ENCODE results near the gene LAGE3. TPM values are rescaled to one million over a fixed set of nuclear protein-coding genes. Genes with fewer than 3 reads are reported as not detected.
A peak's percentile ranks its signal among the peaks of the same experiment; 100 is the strongest.

The LAGE3 gene
- total RNA-seq, 3 donors from 2014 or later: 10.7 to 18.5 (median 13.9) TPM

DNA sequence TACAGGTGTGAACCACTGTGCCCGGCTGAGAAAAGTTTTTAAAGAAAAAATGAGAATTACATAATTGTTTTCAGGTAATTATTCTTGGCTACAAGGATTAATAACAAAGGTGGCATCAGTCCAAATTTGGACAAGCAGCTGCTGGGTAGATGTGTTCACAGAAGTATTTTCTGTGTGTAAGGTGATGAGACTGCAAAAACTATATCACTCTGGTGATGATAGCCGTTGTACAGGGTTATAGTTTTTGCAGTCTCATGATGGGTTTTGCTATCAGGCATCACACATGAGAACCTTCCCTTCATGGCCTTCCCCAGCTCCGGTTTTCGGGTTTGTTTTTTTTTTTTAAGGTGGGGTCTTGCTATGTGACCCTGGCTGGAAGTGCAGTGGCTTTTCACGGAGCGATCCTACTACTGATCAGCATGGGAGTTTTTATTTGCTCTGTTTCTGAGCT is 16.4 kb upstream of the LAGE3 start:
- no peaks in the 10 kb centered on the region for H3K9me3 ChIP-seq
- H3K4me1 ChIP-seq (ENCODE audit: low read depth): no peaks in the 10 kb centered on the region
- TF ChIP-seq, protein P1, sequence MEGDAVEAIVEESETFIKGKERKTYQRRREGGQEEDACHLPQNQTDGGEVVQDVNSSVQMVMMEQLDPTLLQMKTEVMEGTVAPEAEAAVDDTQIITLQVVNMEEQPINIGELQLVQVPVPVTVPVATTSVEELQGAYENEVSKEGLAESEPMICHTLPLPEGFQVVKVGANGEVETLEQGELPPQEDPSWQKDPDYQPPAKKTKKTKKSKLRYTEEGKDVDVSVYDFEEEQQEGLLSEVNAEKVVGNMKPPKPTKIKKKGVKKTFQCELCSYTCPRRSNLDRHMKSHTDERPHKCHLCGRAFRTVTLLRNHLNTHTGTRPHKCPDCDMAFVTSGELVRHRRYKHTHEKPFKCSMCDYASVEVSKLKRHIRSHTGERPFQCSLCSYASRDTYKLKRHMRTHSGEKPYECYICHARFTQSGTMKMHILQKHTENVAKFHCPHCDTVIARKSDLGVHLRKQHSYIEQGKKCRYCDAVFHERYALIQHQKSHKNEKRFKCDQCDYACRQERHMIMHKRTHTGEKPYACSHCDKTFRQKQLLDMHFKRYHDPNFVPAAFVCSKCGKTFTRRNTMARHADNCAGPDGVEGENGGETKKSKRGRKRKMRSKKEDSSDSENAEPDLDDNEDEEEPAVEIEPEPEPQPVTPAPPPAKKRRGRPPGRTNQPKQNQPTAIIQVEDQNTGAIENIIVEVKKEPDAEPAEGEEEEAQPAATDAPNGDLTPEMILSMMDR (IDR thresholded peaks at IDR 0.05): no peak
- DNase-seq (no peak), ATAC-seq (no peak)
- no peak overlapping the region for H3K4me3 ChIP-seq
- intact Hi-C loops (cut with DNase I, micrococcal nuclease): no loop called here
- no peaks in the 10 kb centered on the region for H3K36me3 ChIP-seq (ENCODE audit: low read depth)

DNA sequence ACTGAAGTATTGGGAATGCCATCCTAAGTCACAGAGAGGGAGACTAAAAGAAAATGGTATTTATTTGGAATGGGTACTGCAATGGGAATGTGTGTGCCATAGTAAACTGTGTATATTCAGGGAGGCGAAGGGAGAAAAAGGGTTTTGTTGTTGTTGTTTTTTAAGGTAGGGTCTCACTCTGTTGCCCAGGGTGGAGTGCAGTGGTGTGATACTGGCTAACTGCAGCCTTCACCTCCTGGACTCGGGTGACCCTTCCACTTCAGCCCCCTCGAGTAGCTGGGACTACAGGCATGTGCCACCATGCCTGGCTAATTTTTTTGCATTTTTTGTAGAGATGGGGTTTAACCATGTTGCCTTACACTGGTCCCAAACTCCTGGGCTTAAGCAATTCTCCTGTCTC is 15.6 kb upstream of the LAGE3 start:
- H3K4me3 ChIP-seq: no peak overlapping the region
- no peak for DNase-seq
- ATAC-seq: no peak
- intact Hi-C loops (cut with DNase I, micrococcal nuclease): no loop called here
- TF ChIP-seq, protein P1 (IDR thresholded peaks at IDR 0.05): no peak
- no peaks in the 10 kb centered on the region for H3K4me1 ChIP-seq (ENCODE audit: low read depth)
- no peaks in the 10 kb centered on the region for H3K9me3 ChIP-seq
- H3K36me3 ChIP-seq (ENCODE audit: low read depth): no peaks in the 10 kb centered on the region

DNA sequence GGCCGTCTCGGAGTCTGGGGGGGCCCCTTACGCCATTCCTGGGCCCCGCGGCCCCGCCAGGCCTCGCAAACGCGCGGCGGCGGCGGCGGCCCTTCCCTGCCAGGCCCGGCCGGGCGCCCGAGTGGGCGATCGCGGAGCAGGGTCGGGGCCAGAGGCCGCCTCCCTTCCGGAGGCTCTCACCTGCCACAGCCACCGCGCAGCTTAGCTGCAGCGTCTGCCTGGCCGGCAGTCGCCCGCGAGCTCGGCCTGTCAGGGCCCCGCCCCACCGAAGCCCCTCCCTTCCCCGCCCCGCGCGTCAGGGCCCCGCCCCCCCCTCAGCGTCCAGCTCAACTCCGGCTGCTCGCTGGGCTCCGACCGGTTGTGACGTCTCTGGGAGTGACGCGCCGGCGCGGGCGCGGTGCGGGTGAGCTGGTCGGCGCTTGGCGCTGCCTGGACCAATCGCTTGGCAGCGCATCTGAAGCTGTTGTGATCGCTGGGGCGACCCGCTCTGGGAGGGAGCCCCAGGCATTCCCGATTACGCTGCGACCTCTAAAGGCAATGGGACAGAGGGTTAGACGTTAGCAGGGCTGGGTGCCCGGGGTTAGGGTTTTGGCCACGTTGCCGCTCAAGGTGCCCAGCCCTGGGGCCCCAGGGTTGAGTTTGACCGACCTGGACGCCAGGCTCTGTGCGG is 11.5 kb upstream of the LAGE3 start, which contains the start of gene SLC10A3:
TSS of gene SLC10A3 (minus strand) at position 216 of the 670 bp plus-strand sequence. CDS start 1,689 bp downstream, outside the sequence.
- Histone ChIP-seq H3K9me3 (no peaks in the 10 kb centered on the region), H3K4me1 (ENCODE audit: low read depth) (no peaks in the 10 kb centered on the region), H3K4me3 (peak within 1 kb of the TSS; percentile 51), H3K36me3 (ENCODE audit: low read depth) (no peaks in the 10 kb centered on the region)
- TF ChIP-seq, protein P1 (IDR thresholded peaks at IDR 0.05): no peak
- DNase-seq (peak; percentile 90 to 96 (median 94)), ATAC-seq (peak; percentile 90)
- intact Hi-C loops (cut with DNase I, micrococcal nuclease): no loop called here

DNA sequence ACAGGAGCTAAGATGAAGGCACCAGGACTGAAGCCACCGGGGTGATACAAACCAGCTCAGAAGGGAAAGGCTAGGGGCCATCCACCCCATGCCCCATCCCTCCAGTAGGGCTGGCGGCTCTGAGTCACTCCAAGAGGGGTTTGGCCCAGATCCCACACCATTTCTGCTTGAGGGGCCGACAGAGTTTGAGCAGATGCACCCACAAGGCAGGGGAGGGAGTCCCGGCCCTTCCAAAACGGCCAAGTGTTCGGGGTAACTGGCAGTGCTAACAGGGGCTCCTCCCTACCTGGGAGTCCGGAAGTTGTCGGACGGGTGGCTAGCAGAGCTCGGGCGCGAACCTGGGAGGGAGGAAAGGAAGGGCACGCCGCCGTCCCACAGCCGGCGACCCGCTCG is 10.9 kb upstream of the LAGE3 start:
- intact Hi-C loops (cut with DNase I, micrococcal nuclease): no loop called here
- H3K4me1 ChIP-seq (ENCODE audit: low read depth): no peaks in the 10 kb centered on the region
- TF ChIP-seq, protein P1 (IDR thresholded peaks at IDR 0.05): no peak
- no peaks in the 10 kb centered on the region for H3K9me3 ChIP-seq
- peak; percentile 24 for ATAC-seq
- H3K36me3 ChIP-seq (ENCODE audit: low read depth): no peaks in the 10 kb centered on the region
- peak in 2 of 3 donors; percentile 31 to 72 for DNase-seq
- H3K4me3 ChIP-seq: peak overlapping the region; percentile 51

DNA sequence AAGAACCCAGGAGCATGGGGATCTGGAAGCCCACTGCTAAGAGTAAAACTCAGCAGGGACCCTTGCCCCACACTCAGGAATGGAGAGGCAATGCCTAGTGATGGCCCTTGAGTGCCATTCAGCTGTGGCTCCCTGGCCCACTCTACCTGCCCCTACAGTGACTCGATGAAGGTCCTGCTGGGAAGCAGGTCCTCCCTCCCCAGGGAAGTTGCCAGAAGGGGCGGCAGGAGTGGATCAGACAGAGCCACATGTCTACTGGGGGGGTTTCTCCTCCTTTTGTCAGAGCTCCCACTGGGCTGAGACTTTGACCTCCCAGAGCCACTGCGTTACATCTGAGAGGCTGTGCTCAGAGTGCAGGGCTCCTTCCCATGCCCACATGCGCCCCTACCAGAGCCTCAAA is 10.1 kb upstream of the LAGE3 start:
- intact Hi-C loops (cut with DNase I, micrococcal nuclease): no loop called here
- TF ChIP-seq, protein P1 (IDR thresholded peaks at IDR 0.05): no peak
- DNase-seq (no peak), ATAC-seq (no peak)
- no peaks in the 10 kb centered on the region for H3K4me1 ChIP-seq (ENCODE audit: low read depth)
- no peaks in the 10 kb centered on the region for H3K36me3 ChIP-seq (ENCODE audit: low read depth)
- H3K9me3 ChIP-seq: no peaks in the 10 kb centered on the region
- H3K4me3 ChIP-seq: no peak overlapping the region
